BLaER1 (cell line): ENCODE results near the gene ABCC4.

Experiments
- H3K27ac ChIP-seq: shearing (Covaris generic); formaldehyde crosslinking; 2 replicates; pipeline ENCODE4 v1.8.1; 2022
- H3K27me3 ChIP-seq: shearing (Covaris generic); formaldehyde crosslinking; 2 replicates; pipeline ENCODE4 v1.8.1; 2022
- H3K36me3 ChIP-seq: shearing (Covaris generic); formaldehyde crosslinking; 2 replicates; pipeline ENCODE4 v1.8.1; 2022
- H3K4me1 ChIP-seq: shearing (Covaris generic); formaldehyde crosslinking; 2 replicates; pipeline ENCODE4 v1.8.1; 2022
- H3K4me2 ChIP-seq: shearing (Covaris generic); formaldehyde crosslinking; 2 replicates; pipeline ENCODE4 v1.8.1; 2022
- H3K4me3 ChIP-seq: shearing (Covaris generic); formaldehyde crosslinking; 2 replicates; pipeline ENCODE4 v1.8.1; 2022
- H3K9ac ChIP-seq: shearing (Covaris generic); formaldehyde crosslinking; 2 replicates; pipeline ENCODE4 v1.8.1; 2022
- H3K9me3 ChIP-seq: shearing (Covaris generic); formaldehyde crosslinking; 2 replicates; pipeline ENCODE4 v1.8.1; 2022
- H4K20me1 ChIP-seq: shearing (Covaris generic); formaldehyde crosslinking; 2 replicates; pipeline ENCODE4 v1.8.1; 2022
- Cebpa-rat ChIP-seq: shearing (Covaris generic); IDR thresholded peaks from 2 replicates; pipeline ENCODE4 v1.8.1; 2022

ABCC4 gene

GRCh38 chr13:95301183-95301967 lies at the start of gene ABCC4:
TSS of gene ABCC4 (minus strand) at chr13:95301451. CDS start at chr13:95301314, 137 bp downstream.
- Histone ChIP-seq H3K27ac (peak within 1 kb of the TSS; percentile 89), H4K20me1 (peaks cover 17% of the 10 kb centered on the region), H3K9me3 (no peaks in the 10 kb centered on the region), H3K4me3 (peak within 1 kb of the TSS; percentile 97), H3K36me3 (no peaks in the 10 kb centered on the region), H3K9ac (peak within 1 kb of the TSS; percentile 92), H3K4me1 (peaks cover 20% of the 10 kb centered on the region), H3K4me2 (peak within 1 kb of the TSS; percentile 94), H3K27me3 (no peaks in the 10 kb centered on the region)
- TF ChIP-seq Cebpa-rat, result no peak

GRCh38 chr13:95349267-95349666 lies 48.0 kb upstream of the ABCC4 start:
- Histone ChIP-seq H3K4me2 (no peak overlapping the region), H3K27ac (no peak overlapping the region), H4K20me1 (no peaks in the 10 kb centered on the region), H3K9ac (no peak overlapping the region), H3K9me3 (peaks cover 9% of the 10 kb centered on the region; the same call in 1 of the 2 replicates), H3K27me3 (no peaks in the 10 kb centered on the region), H3K4me3 (no peak overlapping the region), H3K36me3 (no peaks in the 10 kb centered on the region), H3K4me1 (no peaks in the 10 kb centered on the region)
- no peak for TF ChIP-seq Cebpa-rat

- no peaks in the 10 kb centered on the region for H3K4me1 ChIP-seq
- no peak overlapping the region for H3K9ac ChIP-seq
- no peaks in the 10 kb centered on the region for H4K20me1 ChIP-seq
- TF ChIP-seq Cebpa-rat, result no peak
- H3K4me3 ChIP-seq, result no peak overlapping the region
- no peak overlapping the region for H3K4me2 ChIP-seq
- no peaks in the 10 kb centered on the region for H3K27me3 ChIP-seq
- H3K27ac ChIP-seq, result no peak overlapping the region
- H3K36me3 ChIP-seq, result no peaks in the 10 kb centered on the region
- H3K9me3 ChIP-seq, result no peaks in the 10 kb centered on the region
Observed at GRCh38 chr13:95343944-95344343, 42.7 kb upstream of the ABCC4 start.

GRCh38 chr13:95341441-95341840 lies 40.2 kb upstream of the ABCC4 start:
- Histone ChIP-seq H3K27ac (no peak overlapping the region), H4K20me1 (no peaks in the 10 kb centered on the region), H3K4me1 (no peaks in the 10 kb centered on the region), H3K9me3 (no peaks in the 10 kb centered on the region), H3K4me3 (no peak overlapping the region), H3K36me3 (no peaks in the 10 kb centered on the region), H3K9ac (no peak overlapping the region), H3K27me3 (no peaks in the 10 kb centered on the region), H3K4me2 (no peak overlapping the region)
- TF ChIP-seq Cebpa-rat, result no peak

- H3K4me2 ChIP-seq, result no peak overlapping the region
- no peaks in the 10 kb centered on the region for H3K4me1 ChIP-seq
- no peaks in the 10 kb centered on the region for H4K20me1 ChIP-seq
- H3K9me3 ChIP-seq, result no peaks in the 10 kb centered on the region
- H3K4me3 ChIP-seq, result no peak overlapping the region
- H3K27me3 ChIP-seq, result no peaks in the 10 kb centered on the region
- H3K9ac ChIP-seq, result no peak overlapping the region
- no peak overlapping the region for H3K27ac ChIP-seq
- H3K36me3 ChIP-seq, result no peaks in the 10 kb centered on the region
- no peak for TF ChIP-seq Cebpa-rat
Observed at GRCh38 chr13:95338905-95339304, 37.7 kb upstream of the ABCC4 start.

- no peak overlapping the region for H3K9ac ChIP-seq
- no peak overlapping the region for H3K4me2 ChIP-seq
- no peaks in the 10 kb centered on the region for H3K9me3 ChIP-seq
- H3K36me3 ChIP-seq, result no peaks in the 10 kb centered on the region
- no peaks in the 10 kb centered on the region for H3K27me3 ChIP-seq
- no peak overlapping the region for H3K4me3 ChIP-seq
- H3K4me1 ChIP-seq, result no peaks in the 10 kb centered on the region
- H4K20me1 ChIP-seq, result no peaks in the 10 kb centered on the region
- no peak for TF ChIP-seq Cebpa-rat
- H3K27ac ChIP-seq, result no peak overlapping the region
Observed at GRCh38 chr13:95337597-95337996, 36.3 kb upstream of the ABCC4 start.

GRCh38 chr13:95335667-95336066 lies 34.4 kb upstream of the ABCC4 start:
- Histone ChIP-seq H3K4me1 (no peaks in the 10 kb centered on the region), H4K20me1 (no peaks in the 10 kb centered on the region), H3K27me3 (no peaks in the 10 kb centered on the region), H3K27ac (no peak overlapping the region), H3K36me3 (no peaks in the 10 kb centered on the region), H3K9ac (no peak overlapping the region), H3K4me3 (no peak overlapping the region), H3K9me3 (no peaks in the 10 kb centered on the region), H3K4me2 (no peak overlapping the region)
- no peak for TF ChIP-seq Cebpa-rat

- no peak for TF ChIP-seq Cebpa-rat
- no peaks in the 10 kb centered on the region for H3K36me3 ChIP-seq
- no peaks in the 10 kb centered on the region for H4K20me1 ChIP-seq
- H3K27me3 ChIP-seq, result no peaks in the 10 kb centered on the region
- H3K9me3 ChIP-seq, result no peaks in the 10 kb centered on the region
- H3K4me3 ChIP-seq, result no peak overlapping the region
- H3K4me1 ChIP-seq, result no peaks in the 10 kb centered on the region
- H3K4me2 ChIP-seq, result no peak overlapping the region
- no peak overlapping the region for H3K27ac ChIP-seq
- no peak overlapping the region for H3K9ac ChIP-seq
Observed at GRCh38 chr13:95328386-95328785, 27.1 kb upstream of the ABCC4 start.

GRCh38 chr13:95327190-95327589 lies 25.9 kb upstream of the ABCC4 start:
- H3K4me1 ChIP-seq, result no peaks in the 10 kb centered on the region
- H3K9ac ChIP-seq, result no peak overlapping the region
- no peaks in the 10 kb centered on the region for H3K36me3 ChIP-seq
- TF ChIP-seq Cebpa-rat, result no peak
- no peaks in the 10 kb centered on the region for H3K9me3 ChIP-seq
- H3K27me3 ChIP-seq, result no peaks in the 10 kb centered on the region
- no peak overlapping the region for H3K27ac ChIP-seq
- H3K4me2 ChIP-seq, result no peak overlapping the region
- no peak overlapping the region for H3K4me3 ChIP-seq
- H4K20me1 ChIP-seq, result no peaks in the 10 kb centered on the region

- Histone ChIP-seq H3K4me3 (no peak overlapping the region), H3K9ac (no peak overlapping the region), H3K4me2 (no peak overlapping the region), H3K36me3 (no peaks in the 10 kb centered on the region), H3K4me1 (no peaks in the 10 kb centered on the region), H3K27me3 (no peaks in the 10 kb centered on the region), H3K9me3 (no peaks in the 10 kb centered on the region), H4K20me1 (no peaks in the 10 kb centered on the region), H3K27ac (no peak overlapping the region)
- TF ChIP-seq Cebpa-rat, result no peak
Observed at GRCh38 chr13:95326695-95327094, 25.4 kb upstream of the ABCC4 start.
